Activated T-cell treated with anti-CD3 and anti-CD28 coated beads for 4 hours (primary cell): Measurements from ENCODE around the gene KCTD12.

Source experiments
- DNase-seq: peaks from one replicate; pipeline ENCODE4 v3.0.0-alpha.2; 2020

The KCTD12 gene

GRCh38 chr13:76852986-76853385 lies 33.2 kb downstream of the KCTD12 start:
- no peak for DNase-seq

- no peak for DNase-seq
Observed at GRCh38 chr13:76851961-76852360, 34.2 kb downstream of the KCTD12 start.

GRCh38 chr13:76849493-76849892 lies 36.7 kb downstream of the KCTD12 start:
- no peak for DNase-seq

GRCh38 chr13:76848596-76848995 lies 37.6 kb downstream of the KCTD12 start:
- no peak for DNase-seq

- DNase-seq, result no peak
Observed at GRCh38 chr13:76846363-76846762, 39.8 kb downstream of the KCTD12 start.

- no peak for DNase-seq
Observed at GRCh38 chr13:76845865-76846264, 40.3 kb downstream of the KCTD12 start.

- DNase-seq, result no peak
Observed at GRCh38 chr13:76845367-76845766, 40.8 kb downstream of the KCTD12 start.

GRCh38 chr13:76837801-76838200 lies 48.4 kb downstream of the KCTD12 start:
- DNase-seq, result no peak

GRCh38 chr13:76836311-76836710 lies 49.9 kb downstream of the KCTD12 start:
- DNase-seq, result no peak

GRCh38 chr13:76833441-76833954 lies 52.7 kb downstream of the KCTD12 start:
- DNase-seq, result no peak

- DNase-seq, result no peak
Observed at GRCh38 chr13:76832258-76832988, 53.8 kb downstream of the KCTD12 start.

GRCh38 chr13:76830805-76831204 lies 55.4 kb downstream of the KCTD12 start:
- no peak for DNase-seq
